ENCODE measurements around the gene STX18. TPM values are rescaled to one million over a fixed set of nuclear protein-coding genes. Genes with fewer than 3 reads are reported as not detected.

The STX18 gene
- total RNA-seq, 1 experiment from 2014 or later, result 36.5 TPM

- Mint-ChIP-seq H3K4me1 (ENCODE audit: low read depth, unreplicated experiment) (peaks cover 14% of the 10 kb centered on the region), H3K36me3 (ENCODE audit: insufficient read depth, unreplicated experiment) (no peaks in the 10 kb centered on the region), H3K4me3 (ENCODE audit: unreplicated experiment) (no peak overlapping the region), H3K27ac (ENCODE audit: unreplicated experiment) (no peak overlapping the region), H3K9me3 (ENCODE audit: unreplicated experiment) (no peaks in the 10 kb centered on the region), H3K27me3 (ENCODE audit: insufficient read depth, unreplicated experiment) (no peaks in the 10 kb centered on the region)
- Histone ChIP-seq H3K36me3 (ENCODE audit: control insufficient read depth, insufficient read depth, low read length) (no peaks in the 10 kb centered on the region), H3K4me1 (no peaks in the 10 kb centered on the region), H3K27me3 (replicated peaks; ENCODE audit: control insufficient read depth, insufficient read depth, low read length) (no peaks in the 10 kb centered on the region), H3K9me3 (no peaks in the 10 kb centered on the region), H3K4me3 (ENCODE audit: low read depth, low read length) (no peak overlapping the region)
- TF ChIP-seq CTCF (IDR thresholded peaks at IDR 0.05; ENCODE audit: insufficient read depth in 1 of 2, low read depth in 1 of 2, low read length in 1 of 2, severe bottlenecking in 1 of 2, unreplicated experiment in 1 of 2), result no peak
- BruUV-seq (replicated peaks), result no TSS peak
- intact Hi-C loops (cut with micrococcal nuclease; ENCODE audit: unreplicated experiment), result no loop called here
- ChIA-PET POLR2A (no interaction called here), CTCF (no interaction called here)
- no peak for DNase-seq
These were observed 9.3 kb downstream of the STX18 start for GRCh38 chr4:4532371-4533154.

- Mint-ChIP-seq H3K9me3 (ENCODE audit: unreplicated experiment) (no peaks in the 10 kb centered on the region), H3K36me3 (ENCODE audit: insufficient read depth, unreplicated experiment) (peaks cover 7% of the 10 kb centered on the region), H3K27me3 (ENCODE audit: insufficient read depth, unreplicated experiment) (no peaks in the 10 kb centered on the region), H3K4me1 (ENCODE audit: low read depth, unreplicated experiment) (peaks cover 10% of the 10 kb centered on the region), H3K27ac (ENCODE audit: unreplicated experiment) (no peak overlapping the region), H3K4me3 (ENCODE audit: unreplicated experiment) (no peak overlapping the region)
- Histone ChIP-seq H3K4me1 (no peaks in the 10 kb centered on the region), H3K27me3 (replicated peaks; ENCODE audit: control insufficient read depth, insufficient read depth, low read length) (no peaks in the 10 kb centered on the region), H3K9me3 (no peaks in the 10 kb centered on the region), H3K4me3 (ENCODE audit: low read depth, low read length) (no peak overlapping the region), H3K36me3 (ENCODE audit: control insufficient read depth, insufficient read depth, low read length) (no peaks in the 10 kb centered on the region)
- BruUV-seq (replicated peaks), result no TSS peak
- no peak for DNase-seq
- intact Hi-C loops (cut with micrococcal nuclease; ENCODE audit: unreplicated experiment), result no loop called here
- ChIA-PET POLR2A (no interaction called here), CTCF (no interaction called here)
- TF ChIP-seq CTCF (IDR thresholded peaks at IDR 0.05; ENCODE audit: insufficient read depth in 1 of 2, low read depth in 1 of 2, low read length in 1 of 2, severe bottlenecking in 1 of 2, unreplicated experiment in 1 of 2), result no peak
These were observed 12.5 kb downstream of the STX18 start for GRCh38 chr4:4529392-4529791.

DNA sequence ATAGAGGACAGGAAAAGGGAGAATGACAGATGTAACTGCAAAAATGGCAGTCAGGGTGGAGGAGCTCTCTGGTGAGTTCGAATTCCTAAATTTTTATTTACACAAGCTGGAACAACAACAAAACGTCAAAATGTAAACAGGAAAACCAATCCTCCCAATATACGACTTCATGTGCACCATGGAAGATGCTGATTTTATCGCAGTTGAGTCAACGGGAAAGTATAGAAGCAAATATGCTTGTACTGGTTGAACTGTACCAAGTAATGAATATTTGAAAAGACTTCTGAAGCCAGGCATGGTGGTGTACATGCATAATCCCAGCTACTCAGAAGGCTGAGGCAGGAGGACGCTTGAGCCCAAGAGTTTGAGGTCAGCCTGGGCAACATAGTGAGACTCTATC is 15.4 kb downstream of the STX18 start:
- Mint-ChIP-seq H3K27me3 (ENCODE audit: insufficient read depth, unreplicated experiment) (no peaks in the 10 kb centered on the region), H3K4me1 (ENCODE audit: low read depth, unreplicated experiment) (peaks cover 13% of the 10 kb centered on the region), H3K27ac (ENCODE audit: unreplicated experiment) (no peak overlapping the region), H3K9me3 (ENCODE audit: unreplicated experiment) (no peaks in the 10 kb centered on the region), H3K4me3 (ENCODE audit: unreplicated experiment) (no peak overlapping the region), H3K36me3 (ENCODE audit: insufficient read depth, unreplicated experiment) (peaks cover 7% of the 10 kb centered on the region)
- DNase-seq, result no peak
- POLR2A ChIA-PET, result no interaction called here
- Histone ChIP-seq H3K27me3 (replicated peaks; ENCODE audit: control insufficient read depth, insufficient read depth, low read length) (no peaks in the 10 kb centered on the region), H3K4me3 (ENCODE audit: low read depth, low read length) (no peak overlapping the region), H3K36me3 (ENCODE audit: control insufficient read depth, insufficient read depth, low read length) (no peaks in the 10 kb centered on the region), H3K4me1 (peaks cover 5% of the 10 kb centered on the region; the same call in 1 of the 2 replicates), H3K9me3 (no peaks in the 10 kb centered on the region)
- intact Hi-C loops (cut with micrococcal nuclease; ENCODE audit: unreplicated experiment), result no loop called here
- TF ChIP-seq CTCF (IDR thresholded peaks at IDR 0.05; ENCODE audit: insufficient read depth in 1 of 2, low read depth in 1 of 2, low read length in 1 of 2, severe bottlenecking in 1 of 2, unreplicated experiment in 1 of 2), result no peak
- BruUV-seq (replicated peaks), result no TSS peak
- CTCF ChIA-PET, result no interaction called here
